KMS-11 (cell line): ENCODE data around the gene CCDC127.

ENCODE experiments used
- H2AFZ ChIP-seq: fragments of 200-600 bp; sonication (generic); 2 replicates; pipeline ENCODE4 v1.6.1; 2016; ENCODE audit warnings: antibody characterized with exemption, mixed run types, low read depth
- H3K27ac ChIP-seq: fragments of 200-600 bp; sonication (generic); 2 replicates; pipeline ENCODE4 v1.6.1; 2016; ENCODE audit warnings: mild to moderate bottlenecking, mixed run types
- H3K27me3 ChIP-seq: fragments of 200-600 bp; sonication (generic); 2 replicates; pipeline ENCODE4 v1.6.1; 2017; ENCODE audit warnings: mild to moderate bottlenecking, low read depth, mixed run types, moderate library complexity; ENCODE audit not compliant: insufficient read depth
- H3K36me3 ChIP-seq: fragments of 200-600 bp; sonication (generic); 2 replicates; pipeline ENCODE4 v1.6.1; 2017; ENCODE audit warnings: mild to moderate bottlenecking, mixed run types; ENCODE audit not compliant: insufficient read depth
- H3K4me1 ChIP-seq: fragments of 200-600 bp; sonication (generic); 2 replicates; pipeline ENCODE4 v1.6.1; 2016; ENCODE audit warnings: mild to moderate bottlenecking, low read depth, mixed run types; ENCODE audit not compliant: poor library complexity, severe bottlenecking
- H3K4me2 ChIP-seq: fragments of 200-600 bp; sonication (generic); 2 replicates; pipeline ENCODE4 v1.7.0; 2016; ENCODE audit warnings: mild to moderate bottlenecking, mixed run types
- H3K4me3 ChIP-seq: fragments of 200-600 bp; sonication (generic); IDR thresholded peaks from 2 replicates; pipeline ENCODE4 v1.6.1; 2017; ENCODE audit warnings: low read depth, low read length, mixed read lengths; ENCODE audit not compliant: insufficient read depth
- H3K79me2 ChIP-seq: fragments of 200-600 bp; sonication (generic); 2 replicates; pipeline ENCODE4 v1.6.1; 2016; ENCODE audit warnings: low read depth, mixed run types; ENCODE audit not compliant: insufficient read depth
- H3K9ac ChIP-seq: fragments of 200-600 bp; sonication (generic); 2 replicates; pipeline ENCODE4 v1.6.1; 2016; ENCODE audit warnings: mild to moderate bottlenecking, mixed run types
- H4K20me1 ChIP-seq: fragments of 200-600 bp; sonication (generic); 2 replicates; pipeline ENCODE4 v1.6.1; 2016; ENCODE audit warnings: mild to moderate bottlenecking, mixed run types; ENCODE audit not compliant: insufficient read depth
- CTCF ChIP-seq: fragments of 200-600 bp; sonication (generic); conservative IDR thresholded peaks from 2 replicates; pipeline ENCODE4 v1.6.1; 2017; ENCODE audit warnings: low read depth, mild to moderate bottlenecking, antibody characterized with exemption, low read length, moderate library complexity, mixed read lengths

Gene CCDC127

GRCh38 chr5:181566-181965 lies 36.4 kb downstream of the CCDC127 start:
- Histone ChIP-seq H3K36me3 (no peaks in the 10 kb centered on the region), H4K20me1 (no peaks in the 10 kb centered on the region), H3K4me3 (no peak overlapping the region), H3K27me3 (no peaks in the 10 kb centered on the region), H3K4me2 (no peak overlapping the region), H3K79me2 (no peaks in the 10 kb centered on the region), H3K9ac (no peak overlapping the region), H3K27ac (no peak overlapping the region), H2AFZ (no peak overlapping the region), H3K4me1 (no peaks in the 10 kb centered on the region)
- no peak for TF ChIP-seq CTCF

- H2AFZ ChIP-seq, result no peak overlapping the region
- no peak overlapping the region for H3K27ac ChIP-seq
- H3K4me3 ChIP-seq, result no peak overlapping the region
- no peak overlapping the region for H3K4me2 ChIP-seq
- H3K36me3 ChIP-seq, result no peaks in the 10 kb centered on the region
- H4K20me1 ChIP-seq, result no peaks in the 10 kb centered on the region
- H3K79me2 ChIP-seq, result no peaks in the 10 kb centered on the region
- H3K4me1 ChIP-seq, result no peaks in the 10 kb centered on the region
- no peaks in the 10 kb centered on the region for H3K27me3 ChIP-seq
- TF ChIP-seq CTCF, result no peak
- H3K9ac ChIP-seq, result no peak overlapping the region
These were observed 36.8 kb downstream of the CCDC127 start for GRCh38 chr5:181160-181559.

- H2AFZ ChIP-seq, result no peak overlapping the region
- H3K4me3 ChIP-seq, result no peak overlapping the region
- H3K9ac ChIP-seq, result no peak overlapping the region
- H3K4me1 ChIP-seq, result no peaks in the 10 kb centered on the region
- no peak for TF ChIP-seq CTCF
- H3K27ac ChIP-seq, result no peak overlapping the region
- no peaks in the 10 kb centered on the region for H3K36me3 ChIP-seq
- H3K4me2 ChIP-seq, result no peak overlapping the region
- H3K27me3 ChIP-seq, result no peaks in the 10 kb centered on the region
- H4K20me1 ChIP-seq, result no peaks in the 10 kb centered on the region
- H3K79me2 ChIP-seq, result no peaks in the 10 kb centered on the region
These were observed 37.6 kb downstream of the CCDC127 start for GRCh38 chr5:180286-180918.

- no peaks in the 10 kb centered on the region for H3K36me3 ChIP-seq
- no peak overlapping the region for H3K4me3 ChIP-seq
- no peaks in the 10 kb centered on the region for H3K79me2 ChIP-seq
- no peak overlapping the region for H3K9ac ChIP-seq
- no peak for TF ChIP-seq CTCF
- H3K4me1 ChIP-seq, result no peaks in the 10 kb centered on the region
- no peak overlapping the region for H3K4me2 ChIP-seq
- H4K20me1 ChIP-seq, result no peaks in the 10 kb centered on the region
- no peak overlapping the region for H2AFZ ChIP-seq
- H3K27ac ChIP-seq, result no peak overlapping the region
- no peaks in the 10 kb centered on the region for H3K27me3 ChIP-seq
These were observed 38.6 kb downstream of the CCDC127 start for GRCh38 chr5:179401-179800.
